HG03097 (cell line): ENCODE results near the gene CLCF1.
"Not testable (repeated sequence)": the region's sequence is repeated elsewhere in the genome, so short reads cannot be mapped to it uniquely, and the experiment has no call there.

Source experiments
- ATAC-seq: cut with Tn5 transposase; IDR thresholded peaks from one replicate; pipeline ENCODE4 v1.9.1; 2021; ENCODE audit not compliant: unreplicated experiment, low FRiP score

The CLCF1 gene

GRCh38 chr11:67409261-67409666, 35.9 kb upstream of the CLCF1 start:
- ATAC-seq, result no peak

- no peak for ATAC-seq
Observed at GRCh38 chr11:67408437-67409200, 35.2 kb upstream of the CLCF1 start.

- ATAC-seq, result no peak
Observed at GRCh38 chr11:67407688-67408163, 34.3 kb upstream of the CLCF1 start.

GRCh38 chr11:67406969-67407687, 33.7 kb upstream of the CLCF1 start:
- no peak for ATAC-seq

GRCh38 chr11:67406420-67406968, 33.1 kb upstream of the CLCF1 start:
- no peak for ATAC-seq

- ATAC-seq, result no peak
Observed at GRCh38 chr11:67405688-67406339, 32.4 kb upstream of the CLCF1 start.

GRCh38 chr11:67405196-67405567, 31.8 kb upstream of the CLCF1 start:
- ATAC-seq, result no peak

- ATAC-seq, result no peak
Observed at GRCh38 chr11:67404515-67405195, 31.3 kb upstream of the CLCF1 start.

GRCh38 chr11:67403085-67403484, 29.7 kb upstream of the CLCF1 start:
- not testable (repeated sequence) for ATAC-seq

GRCh38 chr11:67402192-67402839, 28.9 kb upstream of the CLCF1 start:
- not testable (repeated sequence) for ATAC-seq

GRCh38 chr11:67401495-67402191, 28.2 kb upstream of the CLCF1 start, which contains the start of gene PPP1CA:
Gene PPP1CA (minus strand): TSS chr11:67401858. CDS start chr11:67401782, 76 bp downstream.
- peak; percentile 56 for ATAC-seq

GRCh38 chr11:67400942-67401494, 27.6 kb upstream of the CLCF1 start:
- ATAC-seq, result no peak

- no peak for ATAC-seq
Observed at GRCh38 chr11:67400251-67400941, 27.0 kb upstream of the CLCF1 start.

- no peak for ATAC-seq
Observed at GRCh38 chr11:67398661-67399563, 25.5 kb upstream of the CLCF1 start.

- ATAC-seq, result no peak
Observed at GRCh38 chr11:67397986-67398660, 24.7 kb upstream of the CLCF1 start.

- ATAC-seq, result no peak
Observed at GRCh38 chr11:67397536-67397935, 24.1 kb upstream of the CLCF1 start.
